DND-41 (cell line): ENCODE data around the gene ZNF622.
"Not testable (repeated sequence)": the region's sequence is repeated elsewhere in the genome, so short reads cannot be mapped to it uniquely, and the experiment has no call there.

Source experiments
- EZH2 ChIP-seq: IDR thresholded peaks from 3 replicates; pipeline ENCODE4 v1.6.1; 2012; ENCODE audit warnings: borderline replicate concordance, low read depth, mild to moderate bottlenecking, moderate library complexity, low read length, inconsistent platforms; ENCODE audit not compliant: severe bottlenecking
- TF ChIP-seq, protein P1 (sequence below): IDR thresholded peaks from 2 replicates; pipeline ENCODE4 v1.5.1; 2012; ENCODE audit warnings: borderline replicate concordance, low read length, moderate library complexity, mild to moderate bottlenecking; ENCODE audit not compliant: poor library complexity, severe bottlenecking; ENCODE audit errors: extremely low read depth

GRCh38 chr5:16476417-16476816 is 10.8 kb upstream of the ZNF622 start:
- TF ChIP-seq, protein P1, sequence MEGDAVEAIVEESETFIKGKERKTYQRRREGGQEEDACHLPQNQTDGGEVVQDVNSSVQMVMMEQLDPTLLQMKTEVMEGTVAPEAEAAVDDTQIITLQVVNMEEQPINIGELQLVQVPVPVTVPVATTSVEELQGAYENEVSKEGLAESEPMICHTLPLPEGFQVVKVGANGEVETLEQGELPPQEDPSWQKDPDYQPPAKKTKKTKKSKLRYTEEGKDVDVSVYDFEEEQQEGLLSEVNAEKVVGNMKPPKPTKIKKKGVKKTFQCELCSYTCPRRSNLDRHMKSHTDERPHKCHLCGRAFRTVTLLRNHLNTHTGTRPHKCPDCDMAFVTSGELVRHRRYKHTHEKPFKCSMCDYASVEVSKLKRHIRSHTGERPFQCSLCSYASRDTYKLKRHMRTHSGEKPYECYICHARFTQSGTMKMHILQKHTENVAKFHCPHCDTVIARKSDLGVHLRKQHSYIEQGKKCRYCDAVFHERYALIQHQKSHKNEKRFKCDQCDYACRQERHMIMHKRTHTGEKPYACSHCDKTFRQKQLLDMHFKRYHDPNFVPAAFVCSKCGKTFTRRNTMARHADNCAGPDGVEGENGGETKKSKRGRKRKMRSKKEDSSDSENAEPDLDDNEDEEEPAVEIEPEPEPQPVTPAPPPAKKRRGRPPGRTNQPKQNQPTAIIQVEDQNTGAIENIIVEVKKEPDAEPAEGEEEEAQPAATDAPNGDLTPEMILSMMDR, result not testable (repeated sequence)
- TF ChIP-seq EZH2, result not testable (repeated sequence)
